Stimulated activated effector memory CD8-positive, alpha-beta T cell treated with anti-CD3 and anti-CD28 coated beads, Interleukin-12 subunit alpha, Interleukin-12 subunit beta, amount 100 ng/mL, for 72 hours (primary cell): Measurements from ENCODE around the gene PLEKHD1.

Experiments
- ATAC-seq: fragments of 150-1000 bp; cut with Tn5 transposase; 2 replicates; pipeline ENCODE4 v1.10.0; 2021
- DNase-seq, 2 donors: peaks; one replicate each; pipeline ENCODE4 v3.0.0; 2021 to 2022; ENCODE audit warnings: low spot score in 2 of 2
- H3K27ac Mint-ChIP-seq: one replicate; pipeline ENCODE4 v1.8.0; 2022; ENCODE audit warnings: mild to moderate bottlenecking, mixed read lengths
- H3K36me3 Mint-ChIP-seq: one replicate; pipeline ENCODE4 v1.8.0; 2022; ENCODE audit warnings: mild to moderate bottlenecking, mixed read lengths
- H3K4me1 Mint-ChIP-seq: one replicate; pipeline ENCODE4 v1.8.0; 2022; ENCODE audit warnings: mixed read lengths
- H3K4me3 Mint-ChIP-seq: one replicate; pipeline ENCODE4 v1.8.0; 2022; ENCODE audit warnings: mild to moderate bottlenecking, mixed read lengths
- H3K9me3 Mint-ChIP-seq: one replicate; pipeline ENCODE4 v1.8.0; 2022; ENCODE audit warnings: mixed read lengths

Gene PLEKHD1

GRCh38 chr14:69572841-69573135 is 88.3 kb downstream of the PLEKHD1 start:
- Mint-ChIP-seq H3K4me3 (peak overlapping the region; percentile 32), H3K9me3 (no peaks in the 10 kb centered on the region), H3K36me3 (no peaks in the 10 kb centered on the region), H3K27ac (no peak overlapping the region), H3K4me1 (peaks cover 11% of the 10 kb centered on the region)
- ATAC-seq (no peak), DNase-seq (no peak)

- H3K36me3 Mint-ChIP-seq: no peaks in the 10 kb centered on the region
- ATAC-seq (no peak), DNase-seq (peak in 1 of 2 donors; percentile 49)
- peak overlapping the region; percentile 68 for H3K4me3 Mint-ChIP-seq
- no peaks in the 10 kb centered on the region for H3K9me3 Mint-ChIP-seq
- peaks cover 11% of the 10 kb centered on the region for H3K4me1 Mint-ChIP-seq
- no peak overlapping the region for H3K27ac Mint-ChIP-seq
Observed at GRCh38 chr14:69573205-69573830, 88.8 kb downstream of the PLEKHD1 start.

GRCh38 chr14:69573831-69574262 is 89.3 kb downstream of the PLEKHD1 start:
- H3K4me3 Mint-ChIP-seq: peak overlapping the region; percentile 68
- H3K27ac Mint-ChIP-seq: no peak overlapping the region
- H3K36me3 Mint-ChIP-seq: no peaks in the 10 kb centered on the region
- H3K4me1 Mint-ChIP-seq: peaks cover 11% of the 10 kb centered on the region
- no peak for ATAC-seq
- DNase-seq: peak in 1 of 2 donors; percentile 54
- no peaks in the 10 kb centered on the region for H3K9me3 Mint-ChIP-seq

DNA sequence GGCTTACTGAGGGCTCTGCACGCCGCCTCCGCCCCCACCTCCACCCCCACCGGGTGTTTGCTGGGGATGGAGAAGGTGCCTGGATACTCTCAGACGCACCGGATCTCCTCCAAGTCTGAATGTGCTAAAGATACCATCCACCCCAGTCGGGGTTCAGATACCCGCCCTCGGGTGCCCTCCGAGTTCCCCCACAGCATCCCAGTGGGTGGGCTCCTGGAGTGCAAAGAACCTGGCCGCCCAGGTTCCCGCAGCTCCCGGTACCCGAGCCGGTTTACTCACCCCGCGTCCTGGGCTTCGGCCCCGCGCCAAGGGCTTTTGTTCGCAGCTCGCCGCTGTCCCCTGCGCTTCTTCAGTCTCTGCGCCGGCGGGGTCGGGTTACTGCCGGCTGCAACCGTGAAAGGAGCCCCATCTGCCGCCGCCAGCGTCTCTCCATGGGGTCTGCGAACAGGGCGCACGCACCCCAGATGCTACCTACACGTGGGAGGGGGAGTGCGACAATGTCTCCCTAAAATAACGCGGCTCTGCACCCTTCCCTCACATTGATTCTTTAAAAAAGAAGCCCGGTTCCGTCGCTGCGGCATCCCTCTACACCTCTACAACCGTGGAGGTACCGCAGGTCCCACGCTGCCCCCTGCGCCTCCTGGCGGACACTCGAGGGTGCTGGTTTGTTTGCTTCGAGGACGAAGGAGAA is 89.9 kb downstream of the PLEKHD1 start, which contains the start of gene CCDC177:
Gene CCDC177, minus strand, starts transcription at position 609 of the 691 bp plus-strand sequence. CDS start 1,249 bp downstream, outside the sequence.
- Mint-ChIP-seq H3K27ac (no peak within 1 kb of the TSS), H3K4me1 (peaks cover 11% of the 10 kb centered on the region), H3K36me3 (no peaks in the 10 kb centered on the region), H3K9me3 (no peaks in the 10 kb centered on the region), H3K4me3 (peak within 1 kb of the TSS; percentile 68)
- peak; percentile 80 for ATAC-seq
- DNase-seq: peak; percentile 65 to 83

DNA sequence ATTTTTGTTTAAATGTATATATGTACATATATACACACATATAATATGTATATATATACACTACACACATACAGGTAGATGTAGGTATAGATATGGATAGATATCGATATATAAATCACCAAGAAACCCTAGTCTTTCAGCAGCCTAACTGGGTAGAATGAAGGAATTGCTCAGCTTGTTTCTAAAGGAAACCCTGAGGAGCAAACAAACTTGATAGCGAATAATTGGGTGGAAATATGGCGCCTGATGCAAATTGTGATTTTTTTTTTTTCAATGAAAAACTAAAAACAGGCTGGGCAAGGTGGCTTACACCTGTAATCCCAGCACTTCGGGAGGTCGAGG is 90.4 kb downstream of the PLEKHD1 start:
- H3K36me3 Mint-ChIP-seq: no peaks in the 10 kb centered on the region
- H3K9me3 Mint-ChIP-seq: no peaks in the 10 kb centered on the region
- DNase-seq: no peak
- no peak for ATAC-seq
- no peak overlapping the region for H3K27ac Mint-ChIP-seq
- H3K4me3 Mint-ChIP-seq: peak overlapping the region; percentile 68
- peaks cover 11% of the 10 kb centered on the region for H3K4me1 Mint-ChIP-seq

- ATAC-seq (no peak), DNase-seq (no peak)
- no peaks in the 10 kb centered on the region for H3K36me3 Mint-ChIP-seq
- H3K4me1 Mint-ChIP-seq: peaks cover 4% of the 10 kb centered on the region
- no peaks in the 10 kb centered on the region for H3K9me3 Mint-ChIP-seq
- H3K27ac Mint-ChIP-seq: no peak overlapping the region
- no peak overlapping the region for H3K4me3 Mint-ChIP-seq
Observed at GRCh38 chr14:69579476-69579875, 94.9 kb downstream of the PLEKHD1 start.

- ATAC-seq (peak; percentile 62), DNase-seq (no peak)
- no peak overlapping the region for H3K27ac Mint-ChIP-seq
- no peak overlapping the region for H3K4me3 Mint-ChIP-seq
- no peaks in the 10 kb centered on the region for H3K36me3 Mint-ChIP-seq
- no peaks in the 10 kb centered on the region for H3K9me3 Mint-ChIP-seq
- H3K4me1 Mint-ChIP-seq: peaks cover 4% of the 10 kb centered on the region
Observed at GRCh38 chr14:69580009-69580577, 95.6 kb downstream of the PLEKHD1 start.
